Middle frontal gyrus (tissue), 1 donor: ENCODE measurements around the gene SMYD3.
"Not testable (repeated sequence)": the region's sequence is repeated elsewhere in the genome, so short reads cannot be mapped to it uniquely, and the experiment has no call there.

Experiments
- DNase-seq: peaks from one replicate; pipeline ENCODE4 v3.0.0-alpha.2; 2015; ENCODE audit warnings: low spot score; ENCODE audit errors: extremely low spot score

The SMYD3 gene

GRCh38 chr1:246077476-246077875, 429.6 kb downstream of the SMYD3 start:
- no peak for DNase-seq

GRCh38 chr1:246074421-246074820, 432.7 kb downstream of the SMYD3 start:
- no peak for DNase-seq

- no peak for DNase-seq
Observed at GRCh38 chr1:246072456-246072955, 434.6 kb downstream of the SMYD3 start.

- DNase-seq = not testable (repeated sequence)
Observed at GRCh38 chr1:246071981-246072380, 435.1 kb downstream of the SMYD3 start.

- DNase-seq = not testable (repeated sequence)
Observed at GRCh38 chr1:246071561-246071960, 435.5 kb downstream of the SMYD3 start.

GRCh38 chr1:246069581-246069980, 437.5 kb downstream of the SMYD3 start:
- no peak for DNase-seq

GRCh38 chr1:246068619-246069509, 438.2 kb downstream of the SMYD3 start:
- no peak for DNase-seq

- DNase-seq = no peak
Observed at GRCh38 chr1:246068217-246068512, 438.9 kb downstream of the SMYD3 start.

- DNase-seq = no peak
Observed at GRCh38 chr1:246067432-246068216, 439.5 kb downstream of the SMYD3 start.

GRCh38 chr1:246066573-246066972, 440.5 kb downstream of the SMYD3 start:
- DNase-seq = no peak

GRCh38 chr1:246065592-246065991, 441.5 kb downstream of the SMYD3 start:
- DNase-seq = no peak

GRCh38 chr1:246064891-246065290, 442.2 kb downstream of the SMYD3 start:
- no peak for DNase-seq

- DNase-seq = no peak
Observed at GRCh38 chr1:246063013-246063616, 444.0 kb downstream of the SMYD3 start.

GRCh38 chr1:246058466-246058865, 448.6 kb downstream of the SMYD3 start:
- no peak for DNase-seq

- DNase-seq = no peak
Observed at GRCh38 chr1:246052603-246053002, 454.5 kb downstream of the SMYD3 start.

GRCh38 chr1:246051909-246052518, 455.1 kb downstream of the SMYD3 start:
- DNase-seq = no peak

GRCh38 chr1:246048693-246049092, 458.4 kb downstream of the SMYD3 start:
- DNase-seq = no peak

- no peak for DNase-seq
Observed at GRCh38 chr1:246043556-246043955, 463.5 kb downstream of the SMYD3 start.

- no peak for DNase-seq
Observed at GRCh38 chr1:246041360-246041759, 465.7 kb downstream of the SMYD3 start.

GRCh38 chr1:246040200-246040890, 466.7 kb downstream of the SMYD3 start:
- DNase-seq = no peak

GRCh38 chr1:246039584-246039983, 467.5 kb downstream of the SMYD3 start:
- DNase-seq = no peak
